ENCODE data around the gene EPYC.

GRCh38 chr12:90987101-90987500 is 17.7 kb downstream of the EPYC start:
- TF ChIP-seq JUND (IDR thresholded peaks at IDR 0.05): no peak
- TF ChIP-seq CTCF (IDR thresholded peaks at IDR 0.05; ENCODE audit: low read depth, low read length, missing input control): no peak
- no peak for TF ChIP-seq RXRA (IDR thresholded peaks at IDR 0.05)
- no peak for TF ChIP-seq FOXA1 (IDR thresholded peaks at IDR 0.05)

All from liver (tissue), 3 donors.